Activated CD4-positive, alpha-beta T cell treated with anti-CD3 and anti-CD28 coated beads, Interleukin-2, amount 50 U/mL, for 4 hours (primary cell): ENCODE measurements around the gene LMO7.
"Not testable (repeated sequence)": the region's sequence is repeated elsewhere in the genome, so short reads cannot be mapped to it uniquely, and the experiment has no call there.

Experiments used
- DNase-seq, 2 experiments: peaks; one replicate each; pipeline ENCODE4 v3.0.0-alpha.2; 2020

Gene LMO7

DNA sequence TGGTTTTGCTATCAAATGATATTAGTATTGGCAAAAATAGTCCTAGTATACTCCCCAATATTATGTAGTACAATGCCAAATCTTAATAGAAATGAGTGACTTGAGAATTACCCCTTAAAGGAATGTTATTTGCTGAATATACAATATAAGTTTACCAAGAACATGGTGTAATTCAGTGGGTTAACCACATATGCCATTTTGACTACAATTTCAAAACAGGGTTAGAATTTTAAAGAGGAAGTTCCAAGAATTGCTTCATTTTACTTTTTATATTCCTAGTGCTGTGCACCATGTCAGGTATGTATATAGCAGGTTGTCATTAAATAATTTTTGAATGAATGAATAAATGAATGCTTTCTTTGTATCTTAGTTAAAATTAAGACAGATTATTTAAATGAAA is 66.3 kb downstream of the LMO7 start:
- no peak for DNase-seq

DNA sequence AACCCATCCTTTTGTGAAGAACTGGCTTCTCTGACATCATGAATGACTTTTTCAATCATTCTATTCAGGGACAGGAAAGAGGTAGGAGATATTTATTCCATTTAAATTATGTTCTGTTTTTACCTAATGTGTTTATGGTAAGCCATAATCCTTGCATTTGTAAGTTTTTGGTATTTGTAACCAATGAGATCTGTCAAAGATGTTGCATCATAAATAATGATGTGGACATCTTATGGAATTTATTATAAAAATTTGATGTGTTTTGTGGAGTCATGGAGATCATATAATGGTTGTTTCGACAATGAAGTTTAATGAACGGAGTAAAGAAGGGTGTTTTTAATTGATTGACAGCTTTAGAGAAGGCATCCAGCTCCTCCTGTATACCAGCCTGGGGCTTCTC is 67.6 kb downstream of the LMO7 start:
- DNase-seq = no peak

DNA sequence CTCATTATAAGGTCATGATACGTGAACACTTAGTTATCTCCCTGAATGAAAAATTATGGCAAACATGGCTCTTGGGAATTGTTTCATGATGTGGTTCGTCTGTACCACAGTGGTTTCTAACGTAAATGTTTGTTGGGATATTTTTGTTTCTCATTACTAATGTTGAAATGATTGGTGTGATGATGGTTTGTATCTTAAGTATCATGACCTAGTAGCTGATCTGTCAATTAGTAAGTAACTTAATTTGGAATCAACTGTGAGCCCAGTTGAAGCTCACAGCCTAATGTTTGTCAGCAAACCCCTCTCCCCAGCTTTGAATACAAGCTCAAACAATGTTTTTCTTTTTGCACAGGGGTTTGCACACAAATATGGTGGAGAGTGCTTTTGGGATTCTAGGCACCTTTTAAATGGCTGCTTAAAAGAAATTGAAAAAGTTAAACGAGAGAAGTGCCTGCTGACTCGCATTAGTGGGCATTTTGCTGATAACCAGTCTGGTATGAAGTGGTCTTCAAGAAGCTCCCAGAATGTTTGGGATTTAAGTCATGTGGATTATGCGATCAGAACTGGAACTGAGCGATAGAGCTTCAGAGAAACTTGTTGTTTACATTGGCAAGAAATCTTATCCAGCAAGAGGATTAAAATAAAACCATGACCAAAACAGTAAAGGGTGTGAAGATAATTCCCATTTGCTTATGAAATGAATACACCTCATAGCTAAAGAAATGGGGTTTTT is 68.2 kb downstream of the LMO7 start:
- no peak for DNase-seq

DNA sequence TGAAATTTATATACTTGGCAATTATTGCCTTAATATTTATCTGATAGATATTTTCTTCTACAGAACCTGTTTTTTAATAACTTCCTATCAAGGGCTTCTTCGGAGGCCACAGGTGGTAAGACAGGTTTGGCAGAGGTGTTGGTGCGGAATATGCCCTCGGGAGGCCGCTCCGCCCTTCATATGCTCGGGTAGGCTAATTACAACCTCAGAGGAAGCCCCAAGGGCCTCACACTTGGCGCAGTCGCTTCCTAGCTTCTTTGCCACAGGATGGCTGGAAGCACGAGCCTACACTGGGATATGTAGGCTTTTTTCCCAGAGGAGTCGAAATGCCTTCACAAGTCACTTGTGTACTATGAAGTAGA is 68.8 kb downstream of the LMO7 start:
- DNase-seq = no peak

DNA sequence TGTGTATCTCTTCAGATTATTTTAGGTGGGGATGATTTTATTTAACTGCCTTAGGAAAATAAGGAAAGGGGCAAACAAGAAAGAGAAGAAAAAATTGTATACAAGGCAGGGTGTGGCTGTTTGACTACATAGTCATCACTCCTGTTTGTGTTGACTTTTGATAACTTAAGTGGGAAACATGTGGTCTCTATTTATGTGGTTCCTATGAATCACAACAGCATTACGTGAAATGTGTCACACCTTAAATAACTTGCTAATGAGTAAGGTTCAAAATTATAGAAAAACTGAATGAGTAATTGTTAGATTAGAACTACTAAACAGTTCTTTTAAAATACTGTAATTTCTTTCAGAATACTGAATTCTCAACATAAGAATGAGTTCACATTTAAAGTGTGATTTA is 69.3 kb downstream of the LMO7 start:
- DNase-seq = no peak

DNA sequence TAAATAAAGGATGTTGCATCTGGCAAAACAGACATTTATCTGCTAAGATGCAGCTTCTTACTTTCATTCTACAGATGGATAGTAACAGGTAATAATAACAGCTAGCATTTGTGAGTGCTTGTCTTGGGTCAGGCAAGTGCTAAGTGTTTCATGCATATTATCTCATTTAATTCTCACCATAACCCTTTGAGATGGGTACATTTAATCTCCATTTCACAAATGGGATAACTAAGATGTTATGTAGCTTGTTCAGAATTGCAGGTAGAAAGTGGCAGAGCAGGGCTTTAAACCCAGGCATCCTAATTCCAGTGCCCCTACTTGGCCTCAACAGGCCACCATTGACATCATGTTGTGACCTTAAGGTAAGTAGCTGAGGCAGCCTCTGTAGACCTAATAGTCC is 69.8 kb downstream of the LMO7 start:
- DNase-seq = no peak

DNA sequence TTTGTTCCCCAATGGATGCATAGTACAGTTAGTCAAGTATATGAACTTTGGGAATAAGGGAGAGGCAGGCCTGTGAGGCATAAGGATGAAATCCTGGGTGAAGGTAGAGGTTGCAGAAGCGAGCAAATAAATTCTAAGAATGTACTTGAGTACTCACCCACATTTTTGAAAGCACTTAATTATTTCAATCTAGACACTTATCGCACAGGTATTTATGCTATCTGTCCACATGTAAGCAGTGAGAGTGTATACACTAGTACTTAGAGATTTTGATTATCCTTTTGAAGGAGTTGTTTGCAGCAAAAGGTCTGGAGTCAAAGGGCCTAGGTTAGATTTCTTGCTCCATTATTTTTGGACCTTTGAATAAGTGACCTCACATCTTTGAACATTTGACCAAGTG is 77.7 kb downstream of the LMO7 start:
- DNase-seq = no peak

DNA sequence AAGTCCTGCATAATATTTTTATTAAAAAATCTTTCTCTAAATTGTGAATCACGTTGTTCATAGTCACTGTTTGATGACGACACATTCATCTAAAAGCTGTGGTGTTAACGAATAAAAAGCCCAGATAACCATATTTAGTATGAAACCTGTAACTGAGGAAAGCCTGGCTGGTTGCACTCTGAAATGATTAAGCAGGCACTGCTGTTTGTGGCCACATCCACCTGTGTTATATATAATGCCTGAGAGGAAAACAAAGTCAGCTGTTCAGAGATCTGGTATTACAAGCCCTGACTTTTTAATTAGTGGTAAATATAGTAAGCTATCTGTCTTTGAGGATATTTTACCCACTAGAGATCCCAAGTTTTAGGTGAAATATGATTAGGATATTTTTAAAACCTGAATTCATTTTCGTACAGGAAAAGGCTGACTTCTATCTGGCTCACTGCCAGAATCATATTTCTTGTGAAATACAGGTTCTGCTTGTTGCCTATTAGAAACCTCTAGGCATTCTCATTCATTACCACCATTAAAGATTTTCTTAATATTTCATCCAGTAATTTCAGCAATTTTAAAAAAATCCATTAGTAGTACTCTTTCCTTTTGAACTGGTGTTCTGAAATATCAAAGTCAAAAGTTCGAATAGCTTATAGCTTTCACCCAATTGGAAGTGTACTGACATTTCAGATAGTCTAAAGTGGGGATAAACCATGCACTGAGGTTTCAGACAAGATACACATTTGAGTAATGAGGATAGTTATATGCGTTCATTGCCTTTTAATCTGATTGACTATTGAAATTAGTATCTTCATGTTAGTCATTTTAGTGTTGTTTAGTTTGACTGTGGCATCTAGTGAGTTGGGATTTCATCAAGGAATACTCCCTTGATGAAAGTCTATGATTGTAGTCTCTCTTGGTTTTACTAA is 79.7 kb downstream of the LMO7 start:
- no peak for DNase-seq

DNA sequence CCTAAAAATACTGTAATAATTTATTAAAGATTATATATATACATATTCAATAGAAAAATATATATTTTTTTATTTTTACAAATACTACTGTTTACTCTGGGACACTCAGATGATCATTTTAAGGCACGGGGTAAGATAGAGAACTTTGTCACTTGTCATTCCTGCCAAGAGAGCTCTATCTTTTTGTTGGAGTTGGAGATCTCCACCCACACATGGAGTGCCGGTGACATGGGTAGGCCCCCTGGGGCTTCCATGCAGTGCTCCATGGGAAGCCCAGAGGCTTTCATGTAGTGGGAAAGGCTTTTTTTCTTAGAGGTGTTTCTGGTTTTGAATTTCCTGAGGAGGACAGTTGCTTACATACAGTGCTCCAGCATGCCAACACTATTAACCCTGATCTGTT is 81.4 kb downstream of the LMO7 start:
- no peak for DNase-seq

DNA sequence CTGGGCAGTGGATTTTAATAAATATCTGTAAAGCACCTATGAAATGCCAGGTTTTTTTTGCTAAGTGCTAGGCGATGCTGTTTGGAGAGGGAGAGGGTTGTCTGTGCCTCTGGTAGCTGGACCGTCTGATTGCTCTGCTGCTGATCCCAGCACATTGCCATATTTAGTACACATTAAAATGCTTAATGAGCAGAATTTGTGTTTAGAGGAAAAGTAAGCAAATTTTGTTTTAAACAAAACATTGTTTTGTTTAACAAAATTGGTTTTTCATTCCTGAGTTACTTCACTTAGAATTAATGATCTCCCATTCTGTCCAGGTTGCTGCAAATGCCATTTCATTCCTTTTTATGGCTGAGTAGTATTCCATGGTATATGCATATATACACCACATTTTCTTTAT is 85.2 kb downstream of the LMO7 start:
- no peak for DNase-seq

DNA sequence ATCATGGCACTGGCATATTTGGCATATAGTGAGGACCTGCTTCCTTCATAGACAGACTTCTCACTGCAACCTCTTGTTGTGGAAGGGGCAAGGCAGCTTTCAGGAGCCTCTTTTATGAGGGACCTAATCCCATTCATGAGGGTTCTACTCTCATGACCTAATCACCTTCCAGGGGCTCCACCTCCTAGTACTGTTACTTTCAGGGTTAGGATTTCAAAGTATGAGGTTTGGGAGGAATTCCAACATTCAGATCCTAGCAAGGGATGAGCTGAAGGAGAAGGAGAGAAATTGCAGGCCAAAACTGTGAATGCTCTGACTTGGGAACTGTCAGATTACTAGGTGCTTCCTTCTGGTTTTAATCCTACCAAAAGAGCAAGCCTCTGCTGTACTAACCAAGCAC is 87.8 kb downstream of the LMO7 start:
- no peak for DNase-seq

DNA sequence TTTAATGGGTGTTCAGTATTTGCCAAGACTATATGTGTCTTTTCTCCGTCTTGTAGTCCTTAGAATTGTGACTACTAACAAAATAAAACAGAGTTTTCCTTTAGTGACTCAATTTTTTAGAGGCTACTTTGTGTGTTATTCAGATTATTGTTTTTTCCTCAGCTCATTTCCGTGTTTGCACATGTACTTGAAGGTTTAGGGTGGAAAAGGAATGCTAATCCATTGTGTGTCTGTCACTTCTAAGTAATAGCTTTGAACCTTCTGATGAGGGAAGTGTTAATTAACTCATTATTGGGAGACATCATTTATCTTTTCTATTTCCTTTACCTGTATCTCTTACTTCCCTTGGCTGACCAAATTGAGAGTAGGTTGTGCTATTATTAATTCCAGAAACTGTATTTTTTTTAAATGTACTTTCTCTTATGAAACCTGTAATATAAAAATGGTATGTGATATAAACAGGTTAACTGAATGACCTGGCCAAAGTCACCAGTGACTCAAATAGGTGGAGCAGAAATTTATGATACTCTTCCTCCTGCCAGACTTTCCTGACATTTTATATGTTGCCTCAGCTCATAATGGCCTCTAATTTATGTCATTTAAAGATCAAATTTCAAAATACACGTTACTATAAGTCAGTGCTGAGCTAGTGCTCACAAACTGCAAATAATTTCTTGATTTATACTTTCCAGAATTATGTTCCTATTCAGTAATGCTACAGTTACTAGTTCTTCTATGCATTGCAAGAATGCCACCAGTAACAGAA is 88.8 kb downstream of the LMO7 start:
- no peak for DNase-seq

DNA sequence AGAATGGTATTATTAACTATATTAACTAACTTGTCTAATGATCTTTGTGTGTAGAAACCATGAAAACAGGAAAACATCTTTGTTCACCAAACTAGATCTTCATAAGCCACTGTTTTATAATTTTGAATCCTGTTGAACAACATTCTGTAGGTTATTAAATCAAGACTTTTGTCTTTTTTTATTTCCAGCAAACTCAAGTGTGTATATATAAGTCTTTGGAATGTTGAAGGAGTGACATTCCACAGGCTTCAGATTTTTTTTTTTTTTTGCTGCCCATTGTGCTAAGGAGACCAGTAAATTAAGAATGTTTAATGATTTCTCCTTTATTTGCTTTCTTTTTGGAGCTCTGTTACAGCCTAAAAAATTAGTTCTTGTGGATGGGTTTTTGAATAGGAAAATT is 89.6 kb downstream of the LMO7 start:
- DNase-seq = no peak

DNA sequence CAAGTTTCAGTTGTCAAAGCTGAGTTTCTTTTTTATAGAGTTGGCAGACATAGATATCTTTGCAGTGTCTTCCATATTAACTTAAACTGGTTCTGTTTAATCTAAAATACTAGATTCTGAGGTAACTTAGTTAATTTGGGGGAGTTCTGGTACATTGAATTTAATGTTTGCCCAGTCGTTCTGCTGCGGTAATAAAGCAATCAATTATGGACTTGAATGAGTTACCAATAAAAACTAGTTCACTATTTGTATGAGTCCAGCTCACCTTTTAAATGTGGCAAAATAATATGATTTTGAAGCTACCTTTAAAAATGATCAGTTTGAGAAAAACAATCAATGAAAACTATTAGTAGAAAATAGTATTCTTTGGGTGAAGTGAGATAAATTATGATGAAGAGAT is 90.2 kb downstream of the LMO7 start:
- no peak for DNase-seq

DNA sequence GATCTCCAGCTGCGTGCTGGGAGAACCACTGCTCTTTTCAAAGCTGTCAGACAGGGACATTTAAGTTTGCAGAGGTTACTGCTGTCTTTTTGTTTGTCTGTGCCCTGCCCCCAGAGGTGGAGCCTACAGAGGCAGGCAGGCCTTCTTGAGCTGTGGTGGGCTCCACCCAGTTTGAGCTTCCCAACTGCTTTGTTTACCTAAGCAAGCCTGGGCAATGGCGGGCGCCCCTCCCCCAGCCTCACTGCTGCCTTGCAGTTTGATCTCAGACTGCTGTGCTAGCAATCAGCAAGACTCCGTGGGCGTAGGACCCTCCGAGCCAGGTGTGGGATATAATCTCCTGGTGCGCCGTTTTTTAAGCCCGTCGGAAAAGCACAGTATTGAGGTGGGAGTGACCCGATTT is 97.0 kb downstream of the LMO7 start:
- DNase-seq = not testable (repeated sequence)

DNA sequence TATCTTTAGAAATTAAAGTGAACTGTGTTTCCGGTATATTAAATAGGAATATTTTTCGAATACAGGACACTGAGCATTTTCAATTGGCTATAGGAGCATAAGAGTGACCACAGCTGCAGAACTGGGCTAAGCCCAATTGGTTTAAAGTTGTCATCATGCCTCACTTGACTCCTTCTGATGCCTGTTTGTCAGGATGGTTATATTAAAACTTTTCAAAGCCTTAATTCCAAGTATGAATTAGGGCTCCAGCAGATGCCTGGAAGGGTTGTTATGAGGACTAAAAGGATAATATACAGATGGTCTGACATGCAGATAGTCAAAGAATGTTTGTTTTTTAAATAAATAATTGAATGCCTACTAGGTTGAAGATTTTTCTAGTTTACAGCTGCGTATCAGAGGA is 100.0 kb downstream of the LMO7 start:
- no peak for DNase-seq

DNA sequence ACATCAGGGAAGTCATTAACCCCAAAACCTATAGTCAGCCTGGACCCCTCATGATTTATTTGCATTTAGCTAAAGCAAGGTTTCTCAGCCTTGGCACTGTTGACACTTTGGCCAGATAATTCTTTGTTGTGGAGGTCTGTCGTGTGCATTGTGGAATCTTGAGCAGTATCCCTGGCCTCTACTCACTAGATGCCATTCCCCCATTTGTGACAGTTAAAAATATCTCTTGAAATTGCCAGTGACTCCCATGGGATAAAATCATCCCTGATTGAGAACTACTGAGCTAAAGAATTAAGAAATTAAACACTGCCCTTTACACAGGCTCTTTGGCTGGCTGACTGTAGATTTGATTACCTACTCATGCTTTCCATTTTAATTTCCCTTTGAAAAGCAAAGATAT is 102.7 kb downstream of the LMO7 start:
- DNase-seq = no peak

DNA sequence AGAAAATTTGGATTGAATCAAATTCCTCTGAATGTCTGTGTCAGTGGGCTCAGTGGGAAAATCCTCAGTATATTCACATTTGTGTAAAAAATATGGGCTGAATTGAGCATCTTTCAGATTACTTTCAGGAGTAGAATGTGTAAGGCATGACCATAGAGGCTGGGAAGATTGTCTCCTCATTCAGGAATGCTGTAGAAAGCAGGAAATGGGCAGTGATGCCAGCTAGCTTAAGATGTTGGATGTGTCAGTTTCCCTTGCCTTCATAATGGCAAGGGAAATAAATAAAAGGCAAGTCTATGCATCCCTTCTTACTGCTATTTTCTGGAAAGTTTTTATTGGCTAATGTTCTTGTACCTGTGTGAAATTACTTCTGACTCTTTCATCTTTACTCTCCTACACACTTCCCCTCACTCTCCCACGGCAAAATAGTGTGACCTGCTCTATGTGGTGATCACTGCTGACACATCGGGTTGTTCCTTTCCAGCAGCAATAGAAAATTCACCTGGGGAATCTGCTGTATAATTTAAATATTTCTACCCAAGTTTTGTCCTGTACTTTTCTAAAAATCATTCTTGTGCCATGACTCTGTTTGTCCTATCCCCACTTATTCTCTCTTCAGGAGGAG is 103.2 kb downstream of the LMO7 start:
- DNase-seq = no peak

DNA sequence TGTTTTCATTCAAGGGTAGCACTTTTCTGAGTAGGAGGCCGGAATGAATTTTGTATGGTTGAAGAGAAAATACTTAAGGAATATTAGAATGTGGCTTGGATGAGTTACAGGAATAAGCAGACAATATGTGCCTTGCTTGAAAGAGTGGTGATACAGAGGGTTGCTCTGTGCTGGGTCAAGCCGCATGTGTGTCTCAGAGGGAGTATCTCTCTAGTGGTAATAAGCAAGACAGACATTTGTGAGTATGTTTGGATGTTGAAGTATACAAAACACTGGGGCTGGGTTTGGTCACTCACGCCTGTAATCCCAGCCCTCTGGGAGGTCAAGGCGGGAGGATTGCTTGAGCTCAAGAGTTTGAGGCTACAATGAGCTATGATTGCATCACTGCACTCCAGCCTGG is 103.9 kb downstream of the LMO7 start:
- DNase-seq = no peak

DNA sequence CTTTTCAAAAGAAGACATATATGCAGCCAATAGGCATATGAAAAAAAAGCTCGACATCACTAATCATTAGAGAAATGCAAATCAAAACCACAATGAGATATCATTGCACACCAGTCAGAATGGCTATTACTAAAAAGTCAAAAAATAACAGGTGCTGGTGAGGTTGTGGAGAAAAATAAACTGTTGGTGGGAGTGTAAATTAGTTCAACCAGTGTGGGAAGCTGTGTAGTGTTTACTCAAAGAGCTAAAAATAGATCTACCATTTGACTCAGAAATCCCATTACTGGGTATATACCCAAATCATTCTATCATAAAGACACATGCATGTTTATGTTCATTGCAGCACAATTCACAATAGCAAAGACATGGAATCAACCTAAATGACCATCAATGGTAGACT is 106.9 kb downstream of the LMO7 start:
- not testable (repeated sequence) for DNase-seq

DNA sequence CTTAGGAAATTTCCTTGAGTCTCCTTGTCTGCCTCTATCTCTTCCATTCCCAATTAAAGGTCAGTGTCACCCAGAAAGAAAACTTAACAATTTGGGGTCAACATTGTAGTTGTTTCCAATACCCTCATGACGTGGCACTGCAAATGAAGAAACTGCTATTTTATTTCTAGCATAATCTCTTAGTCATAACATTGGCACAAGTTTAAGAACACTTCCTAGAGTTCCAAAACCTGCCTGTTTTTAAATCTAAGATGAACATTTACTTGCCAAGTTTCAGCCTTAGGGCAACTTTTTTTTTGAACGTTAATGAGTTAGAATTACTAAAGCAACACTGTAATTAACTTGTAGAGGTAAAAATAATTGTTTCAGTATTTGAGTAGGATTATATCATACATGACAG is 108.0 kb downstream of the LMO7 start:
- no peak for DNase-seq

DNA sequence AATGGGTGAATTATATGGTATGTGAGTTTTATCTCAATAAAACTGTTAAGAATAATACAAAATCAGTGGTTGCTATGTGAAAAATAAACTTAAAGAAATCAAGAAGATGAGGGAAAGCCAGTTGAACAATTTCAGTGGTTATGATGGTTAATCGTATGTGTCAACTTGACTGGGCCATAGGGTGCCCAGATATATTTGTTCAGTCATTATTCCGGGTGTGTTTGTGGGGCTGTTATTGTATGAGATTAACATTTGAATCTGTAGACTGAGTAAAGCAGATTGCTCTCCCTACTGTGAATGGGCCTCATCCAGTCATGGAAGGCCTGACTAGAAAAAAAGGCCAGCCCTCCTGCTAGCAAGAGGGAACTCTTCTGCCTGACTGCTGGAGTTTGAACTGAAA is 109.3 kb downstream of the LMO7 start:
- DNase-seq = no peak

DNA sequence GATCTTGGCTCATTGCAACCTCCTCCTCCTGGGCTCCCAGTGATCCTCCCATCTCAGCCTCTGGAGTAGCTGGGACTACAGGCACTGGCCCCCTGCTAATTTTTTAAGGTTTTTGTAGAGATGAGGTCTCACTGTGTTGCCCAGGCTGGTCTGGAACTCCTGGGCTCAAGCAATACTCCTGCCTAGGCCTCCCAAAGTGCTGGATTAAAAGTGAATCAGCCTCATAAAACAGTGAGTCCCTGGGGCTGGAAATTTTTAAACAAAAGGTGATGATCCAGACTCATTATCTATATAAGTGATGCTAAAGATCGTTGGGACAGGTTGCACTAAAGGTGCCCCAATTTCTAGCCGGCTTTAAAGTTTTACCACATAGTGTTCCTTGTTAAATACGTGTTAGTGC is 112.7 kb downstream of the LMO7 start:
- no peak for DNase-seq
